ENCODE data around the gene SMARCC2.
A peak's percentile ranks its signal among the peaks of the same experiment; 100 is the strongest.

The SMARCC2 gene

GRCh38 chr12:56146492-56147460, 42.5 kb downstream of the SMARCC2 start:
- DNase-seq, result no peak

- DNase-seq, result no peak
Observed at GRCh38 chr12:56145217-56145616, 44.1 kb downstream of the SMARCC2 start.

- DNase-seq, result no peak
Observed at GRCh38 chr12:56143870-56144269, 45.4 kb downstream of the SMARCC2 start.

GRCh38 chr12:56143217-56143616, 46.1 kb downstream of the SMARCC2 start:
- DNase-seq, result no peak

- no peak for DNase-seq
Observed at GRCh38 chr12:56141946-56142784, 47.1 kb downstream of the SMARCC2 start.

- no peak for DNase-seq
Observed at GRCh38 chr12:56137853-56138571, 51.3 kb downstream of the SMARCC2 start.

GRCh38 chr12:56134897-56135296, 54.4 kb downstream of the SMARCC2 start:
- DNase-seq, result no peak

GRCh38 chr12:56130876-56131275, 58.4 kb downstream of the SMARCC2 start:
- no peak for DNase-seq

- DNase-seq, result no peak
Observed at GRCh38 chr12:56129942-56130495, 59.3 kb downstream of the SMARCC2 start.

- peak; percentile 71 to 78 for DNase-seq
Observed at GRCh38 chr12:56129206-56129941, 59.9 kb downstream of the SMARCC2 start.

- DNase-seq, result peak in 1 of 2 experiments; percentile 30
Observed at GRCh38 chr12:56128670-56129205, 60.5 kb downstream of the SMARCC2 start.

GRCh38 chr12:56127888-56128669, 61.2 kb downstream of the SMARCC2 start, which contains the start of gene ESYT1:
Gene ESYT1, plus strand, starts transcription at chr12:56128267. Its CDS starts 53 bp downstream, at chr12:56128320.
- peak; percentile 97 to 98 for DNase-seq

- no peak for DNase-seq
Observed at GRCh38 chr12:56127485-56127887, 61.8 kb downstream of the SMARCC2 start.

GRCh38 chr12:56126732-56127239, 62.5 kb downstream of the SMARCC2 start:
- DNase-seq, result no peak

GRCh38 chr12:56124133-56124532, 65.2 kb downstream of the SMARCC2 start:
- DNase-seq, result no peak

GRCh38 chr12:56122637-56123036, 66.6 kb downstream of the SMARCC2 start:
- no peak for DNase-seq

GRCh38 chr12:56121204-56121870, 67.9 kb downstream of the SMARCC2 start:
- no peak for DNase-seq

- no peak for DNase-seq
Observed at GRCh38 chr12:56120158-56120846, 69.0 kb downstream of the SMARCC2 start.

- peak; percentile 59 to 72 for DNase-seq
Observed at GRCh38 chr12:56119361-56119796, 69.9 kb downstream of the SMARCC2 start.

All from activated CD4-positive, alpha-beta T cell treated with anti-CD3 and anti-CD28 coated beads, Interleukin-2, amount 50 U/mL, for 48 hours (primary cell).